GM19193 (cell line): Measurements from ENCODE around the gene VPS4B.

Experiments
- POLR2A ChIP-seq: IDR thresholded peaks from 4 replicates; pipeline ENCODE4 v1.6.1; 2011; ENCODE audit not compliant: insufficient read depth, insufficient read length; ENCODE audit errors: extremely low read depth

VPS4B gene

DNA sequence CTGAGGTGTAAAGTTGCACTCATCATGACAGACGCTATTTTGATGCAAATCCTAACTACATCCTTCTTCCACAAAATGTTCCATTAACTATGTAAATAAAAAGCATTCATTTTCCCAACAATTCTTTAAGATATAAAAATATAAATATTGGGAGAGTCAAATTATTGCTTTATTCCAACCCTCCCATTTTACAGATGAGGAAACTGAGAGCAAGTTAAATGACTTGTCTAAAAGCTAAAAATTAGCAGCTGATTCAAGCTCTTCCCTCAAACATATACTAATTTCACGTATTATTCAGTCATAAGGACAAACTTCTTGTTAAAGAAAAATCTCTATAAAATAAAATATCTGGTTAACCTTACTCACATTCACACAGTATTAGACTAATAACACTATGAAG is 72.0 kb downstream of the VPS4B start:
- no peak for TF ChIP-seq POLR2A

DNA sequence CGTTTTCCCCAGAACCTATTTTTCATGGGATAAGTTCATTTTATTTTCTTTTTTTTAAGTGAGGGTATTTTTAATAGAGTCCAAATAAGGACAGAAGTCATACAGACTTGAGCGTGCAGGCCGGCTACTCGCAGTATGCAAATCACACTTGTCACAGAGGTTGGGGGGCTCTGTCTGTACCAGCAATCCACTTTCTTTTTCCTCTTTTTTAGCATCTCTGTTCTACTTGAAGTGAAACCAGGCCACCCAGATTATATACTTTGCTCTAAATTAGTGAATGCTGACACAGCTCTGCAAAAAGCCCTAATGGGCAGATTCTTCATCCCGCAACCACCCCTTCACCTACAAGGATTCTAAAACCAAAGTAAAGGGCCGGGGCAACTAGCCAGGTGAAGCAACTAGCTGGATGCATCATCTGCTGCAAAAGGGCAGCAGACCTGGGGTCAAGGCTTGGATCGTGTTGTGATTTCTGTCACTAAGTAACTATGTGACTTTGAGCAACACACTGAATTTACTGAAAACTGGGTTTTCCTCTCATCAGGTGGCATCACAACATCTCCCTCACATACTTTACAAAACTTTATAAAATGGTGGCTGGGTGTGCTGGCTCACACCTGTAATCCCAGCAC is 73.7 kb downstream of the VPS4B start:
- no peak for TF ChIP-seq POLR2A

DNA sequence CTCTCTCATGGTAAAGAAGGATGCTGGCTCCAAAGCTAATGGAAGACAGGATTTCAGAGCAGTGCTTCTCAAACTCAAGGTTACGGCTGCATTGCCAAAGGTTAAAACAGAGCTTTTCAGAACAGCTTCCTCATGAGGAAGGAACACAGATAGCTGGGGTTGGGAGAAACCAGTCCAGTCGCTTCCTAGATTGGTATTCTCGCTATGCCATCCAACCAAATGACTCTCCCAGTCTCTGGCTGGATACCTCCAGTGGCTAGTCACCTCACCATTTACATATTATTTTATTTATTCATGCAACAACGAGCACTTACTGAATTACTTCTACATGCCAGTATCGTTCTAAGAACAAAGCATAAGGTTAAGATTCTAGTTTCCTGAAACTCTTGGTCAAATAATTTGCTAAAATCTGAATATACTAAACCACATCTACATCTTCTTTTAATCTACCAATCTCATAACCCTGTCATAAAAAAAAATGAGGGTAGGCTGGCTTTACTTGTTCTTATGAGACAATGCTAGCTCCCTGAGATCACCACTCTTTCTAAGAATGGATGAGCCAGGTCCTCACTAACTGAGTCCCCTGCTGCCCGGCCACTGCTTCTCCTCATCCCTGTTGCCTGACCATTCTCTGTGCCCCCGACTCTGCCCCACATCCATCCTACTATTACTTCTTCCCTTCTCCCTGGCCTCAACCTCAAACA is 75.6 kb downstream of the VPS4B start:
- TF ChIP-seq POLR2A: no peak

DNA sequence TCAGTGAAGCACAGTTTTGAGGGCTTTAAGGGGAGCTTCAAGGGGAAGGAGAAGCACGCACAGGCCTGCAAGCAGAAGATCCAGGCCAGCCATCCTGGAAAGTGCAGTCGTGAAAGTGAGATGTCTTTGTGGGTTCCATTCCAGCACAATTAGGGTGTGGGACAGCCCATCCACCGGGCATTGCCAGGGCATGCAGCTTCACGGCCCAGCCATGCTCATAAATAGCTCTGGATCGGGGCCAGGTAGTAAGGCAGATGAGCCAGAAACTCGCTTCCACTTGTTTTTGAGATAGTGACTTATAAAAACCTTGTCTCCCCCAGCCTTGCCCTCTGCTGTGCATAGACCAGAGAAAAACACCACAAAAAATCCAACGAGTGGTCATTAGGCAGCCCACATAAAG is 76.2 kb downstream of the VPS4B start:
- TF ChIP-seq POLR2A: no peak

DNA sequence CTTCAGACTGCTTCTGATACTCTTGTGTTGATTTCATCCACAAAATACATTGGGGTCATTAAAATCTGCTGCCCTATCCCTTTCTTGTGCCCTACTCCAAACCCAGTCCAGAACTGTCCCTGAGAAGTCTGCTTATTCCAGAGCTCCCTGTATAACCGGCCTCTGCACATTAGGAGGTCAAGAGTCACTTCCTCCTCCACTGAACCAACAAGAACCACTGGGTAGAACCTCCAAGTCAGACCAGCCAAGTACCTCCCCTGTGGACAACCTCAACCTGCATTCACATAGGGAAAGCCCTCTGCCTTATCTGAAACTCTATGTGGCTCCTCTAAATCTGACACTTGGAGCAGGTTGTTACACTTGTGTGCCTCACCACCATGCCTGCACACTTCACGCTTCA is 77.4 kb downstream of the VPS4B start:
- TF ChIP-seq POLR2A: no peak

DNA sequence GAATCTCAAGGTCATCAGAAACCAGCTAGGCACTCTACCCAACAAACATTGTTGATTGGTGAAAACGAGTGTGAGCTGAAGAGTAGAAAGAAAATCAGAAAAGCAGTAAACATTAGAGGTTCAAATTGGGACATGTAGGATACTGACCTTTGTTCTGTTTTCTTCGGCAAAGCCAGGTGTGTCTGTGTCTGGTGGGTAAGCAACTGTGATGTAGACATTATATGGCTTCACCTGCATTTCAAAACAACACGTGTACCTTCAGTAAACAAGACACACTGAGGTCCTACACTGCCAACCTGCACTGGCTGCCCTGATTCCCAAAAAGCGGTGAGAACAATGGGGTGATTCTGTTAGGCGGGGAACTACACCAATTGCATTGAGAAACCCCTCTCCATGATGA is 78.0 kb downstream of the VPS4B start:
- no peak for TF ChIP-seq POLR2A

DNA sequence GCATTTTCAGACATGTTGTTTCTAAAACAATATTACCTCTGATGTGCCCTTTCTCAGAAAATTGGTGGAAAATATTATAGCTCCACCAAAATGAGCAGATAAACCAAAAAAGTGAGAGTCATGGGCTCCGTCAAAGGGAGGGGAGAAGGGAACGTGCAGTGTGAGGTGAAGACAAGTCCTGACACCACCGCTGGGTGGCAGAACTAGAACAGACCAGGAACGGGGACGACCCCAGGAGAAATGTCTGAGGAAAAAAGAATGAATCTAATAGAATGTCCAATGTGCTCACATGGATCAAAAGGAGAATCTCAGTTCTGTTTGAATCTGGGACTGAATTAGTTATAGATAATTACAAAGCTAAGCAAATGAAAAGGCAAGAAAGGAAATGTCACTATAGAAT is 80.1 kb downstream of the VPS4B start:
- TF ChIP-seq POLR2A: no peak

DNA sequence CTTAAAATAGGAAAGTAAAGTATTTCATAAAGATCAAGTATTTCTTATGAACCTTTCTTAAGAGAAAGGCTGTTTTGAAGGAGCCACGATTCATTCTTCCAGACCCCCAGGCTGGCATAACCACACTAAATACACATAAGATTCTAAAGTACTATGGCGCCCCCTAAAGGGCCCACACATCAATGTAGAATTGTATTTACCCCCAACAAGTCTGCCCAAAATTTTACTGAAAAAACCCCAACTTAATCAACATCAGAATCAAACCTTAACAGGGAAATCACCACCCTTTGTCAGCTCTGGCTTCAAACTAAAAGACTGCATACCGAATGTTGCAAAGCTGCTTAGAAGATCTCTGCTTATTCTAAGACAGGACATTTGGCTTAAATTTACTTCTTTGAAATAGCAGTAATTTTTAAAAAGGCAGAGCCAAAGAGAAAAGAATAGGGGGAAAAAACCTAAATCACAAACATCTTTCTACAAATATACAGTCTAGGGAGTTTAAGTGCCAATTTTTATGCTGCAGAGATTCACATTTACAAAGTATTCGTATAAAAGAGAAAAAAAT is 82.3 kb downstream of the VPS4B start:
- TF ChIP-seq POLR2A: no peak
